HL-60 (cell line): Measurements from ENCODE around the gene TAP2.
"Not testable (repeated sequence)": the region's sequence is repeated elsewhere in the genome, so short reads cannot be mapped to it uniquely, and the experiment has no call there.

Experiments
- DNase-seq, 2 experiments: peaks; one replicate each; pipeline ENCODE4 v3.0.0-alpha.2; 2010 to 2020; ENCODE audit warnings: low read depth in 1 of 2, low spot score in 1 of 2
- H3K27ac ChIP-seq: fragments of 250-450 bp; sonication (Bioruptor Pico); replicated peaks from 2 replicates; pipeline ENCODE4 v1.5.1; 2020; ENCODE audit warnings: mild to moderate bottlenecking, moderate library complexity
- H3K27me3 ChIP-seq: fragments of 250-450 bp; sonication (Bioruptor Pico); 2 replicates; pipeline ENCODE4 v1.5.1; 2021; ENCODE audit warnings: mild to moderate bottlenecking, moderate library complexity; ENCODE audit not compliant: insufficient read depth, poor library complexity, severe bottlenecking
- H3K4me3 ChIP-seq: replicated peaks from 2 replicates; pipeline ENCODE4 v1.5.1; 2011; ENCODE audit warnings: mild to moderate bottlenecking, control low read depth, low read length; ENCODE audit not compliant: insufficient read depth
- GABPA ChIP-seq: IDR thresholded peaks from 2 replicates; pipeline ENCODE4 v1.6.1; 2012; ENCODE audit warnings: low read depth
- POLR2AphosphoS5 ChIP-seq: IDR thresholded peaks from 2 replicates; pipeline ENCODE4 v1.6.1; 2012; ENCODE audit warnings: low read depth
- SPI1 ChIP-seq: IDR thresholded peaks from 2 replicates; pipeline ENCODE4 v1.6.1; 2012; ENCODE audit warnings: low read depth, mild to moderate bottlenecking, borderline replicate concordance
- TF ChIP-seq, protein P1 (sequence below): IDR thresholded peaks from one replicate; pipeline ENCODE4 v1.5.1; 2011; ENCODE audit warnings: low read length, control low read depth, inconsistent platforms; ENCODE audit not compliant: insufficient read depth
- TF ChIP-seq, protein P2 (sequence below): IDR thresholded peaks from 2 replicates; pipeline ENCODE4 v1.6.1; 2012; ENCODE audit warnings: low read depth; ENCODE audit not compliant: insufficient replicate concordance

Gene TAP2

DNA sequence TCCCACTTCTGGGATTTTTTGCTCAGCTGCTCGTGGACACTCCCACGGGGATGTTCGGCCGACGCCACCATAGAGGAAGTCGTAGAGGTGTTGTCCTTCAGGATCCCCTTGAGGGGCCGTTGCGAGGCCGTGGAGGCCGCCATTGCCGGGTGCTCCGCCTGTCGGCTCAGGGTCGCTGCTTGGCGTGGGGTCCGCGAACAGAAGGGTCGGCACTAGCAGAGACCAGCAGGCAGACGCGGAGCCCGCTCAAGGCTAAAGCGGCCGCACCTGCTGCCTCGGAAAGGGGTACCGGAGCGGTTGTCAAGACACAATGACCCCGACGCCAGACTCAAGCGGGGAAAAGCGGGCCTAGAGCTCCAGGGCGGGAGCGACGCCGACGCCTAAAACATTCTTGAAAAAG, 41.2 kb upstream of the TAP2 start:
- TF ChIP-seq SPI1 (no peak), GABPA (no peak)
- TF ChIP-seq, protein P1, sequence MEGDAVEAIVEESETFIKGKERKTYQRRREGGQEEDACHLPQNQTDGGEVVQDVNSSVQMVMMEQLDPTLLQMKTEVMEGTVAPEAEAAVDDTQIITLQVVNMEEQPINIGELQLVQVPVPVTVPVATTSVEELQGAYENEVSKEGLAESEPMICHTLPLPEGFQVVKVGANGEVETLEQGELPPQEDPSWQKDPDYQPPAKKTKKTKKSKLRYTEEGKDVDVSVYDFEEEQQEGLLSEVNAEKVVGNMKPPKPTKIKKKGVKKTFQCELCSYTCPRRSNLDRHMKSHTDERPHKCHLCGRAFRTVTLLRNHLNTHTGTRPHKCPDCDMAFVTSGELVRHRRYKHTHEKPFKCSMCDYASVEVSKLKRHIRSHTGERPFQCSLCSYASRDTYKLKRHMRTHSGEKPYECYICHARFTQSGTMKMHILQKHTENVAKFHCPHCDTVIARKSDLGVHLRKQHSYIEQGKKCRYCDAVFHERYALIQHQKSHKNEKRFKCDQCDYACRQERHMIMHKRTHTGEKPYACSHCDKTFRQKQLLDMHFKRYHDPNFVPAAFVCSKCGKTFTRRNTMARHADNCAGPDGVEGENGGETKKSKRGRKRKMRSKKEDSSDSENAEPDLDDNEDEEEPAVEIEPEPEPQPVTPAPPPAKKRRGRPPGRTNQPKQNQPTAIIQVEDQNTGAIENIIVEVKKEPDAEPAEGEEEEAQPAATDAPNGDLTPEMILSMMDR: no peak
- no peak for DNase-seq
- H3K27ac ChIP-seq: no peak overlapping the region
- H3K27me3 ChIP-seq: peaks cover 2% of the 10 kb centered on the region
- H3K4me3 ChIP-seq: no peak overlapping the region

DNA sequence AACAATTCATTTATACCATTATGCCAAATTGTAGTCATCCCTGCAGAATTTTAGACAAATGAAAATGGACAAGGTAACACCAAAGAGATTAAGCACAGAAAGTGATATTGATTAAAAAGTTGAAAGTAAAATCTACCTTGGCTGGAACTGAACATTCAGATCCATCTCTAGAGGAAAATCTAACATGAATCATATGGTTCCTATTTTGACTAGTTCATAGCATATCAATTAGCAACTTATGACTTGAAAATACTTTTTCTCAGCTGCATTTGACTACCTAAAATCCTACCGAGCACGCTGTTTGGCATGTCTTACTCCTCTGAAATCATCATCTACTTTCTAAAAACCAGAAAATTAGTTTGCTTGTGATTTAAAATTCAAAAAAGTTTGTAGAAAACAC, 38.1 kb upstream of the TAP2 start:
- no peak for DNase-seq
- no peak for TF ChIP-seq SPI1
- TF ChIP-seq, protein P2, sequence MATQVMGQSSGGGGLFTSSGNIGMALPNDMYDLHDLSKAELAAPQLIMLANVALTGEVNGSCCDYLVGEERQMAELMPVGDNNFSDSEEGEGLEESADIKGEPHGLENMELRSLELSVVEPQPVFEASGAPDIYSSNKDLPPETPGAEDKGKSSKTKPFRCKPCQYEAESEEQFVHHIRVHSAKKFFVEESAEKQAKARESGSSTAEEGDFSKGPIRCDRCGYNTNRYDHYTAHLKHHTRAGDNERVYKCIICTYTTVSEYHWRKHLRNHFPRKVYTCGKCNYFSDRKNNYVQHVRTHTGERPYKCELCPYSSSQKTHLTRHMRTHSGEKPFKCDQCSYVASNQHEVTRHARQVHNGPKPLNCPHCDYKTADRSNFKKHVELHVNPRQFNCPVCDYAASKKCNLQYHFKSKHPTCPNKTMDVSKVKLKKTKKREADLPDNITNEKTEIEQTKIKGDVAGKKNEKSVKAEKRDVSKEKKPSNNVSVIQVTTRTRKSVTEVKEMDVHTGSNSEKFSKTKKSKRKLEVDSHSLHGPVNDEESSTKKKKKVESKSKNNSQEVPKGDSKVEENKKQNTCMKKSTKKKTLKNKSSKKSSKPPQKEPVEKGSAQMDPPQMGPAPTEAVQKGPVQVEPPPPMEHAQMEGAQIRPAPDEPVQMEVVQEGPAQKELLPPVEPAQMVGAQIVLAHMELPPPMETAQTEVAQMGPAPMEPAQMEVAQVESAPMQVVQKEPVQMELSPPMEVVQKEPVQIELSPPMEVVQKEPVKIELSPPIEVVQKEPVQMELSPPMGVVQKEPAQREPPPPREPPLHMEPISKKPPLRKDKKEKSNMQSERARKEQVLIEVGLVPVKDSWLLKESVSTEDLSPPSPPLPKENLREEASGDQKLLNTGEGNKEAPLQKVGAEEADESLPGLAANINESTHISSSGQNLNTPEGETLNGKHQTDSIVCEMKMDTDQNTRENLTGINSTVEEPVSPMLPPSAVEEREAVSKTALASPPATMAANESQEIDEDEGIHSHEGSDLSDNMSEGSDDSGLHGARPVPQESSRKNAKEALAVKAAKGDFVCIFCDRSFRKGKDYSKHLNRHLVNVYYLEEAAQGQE: no peak
- TF ChIP-seq POLR2AphosphoS5: no peak
- TF ChIP-seq GABPA: no peak
- TF ChIP-seq, protein P1: no peak
- H3K27ac ChIP-seq: no peak overlapping the region
- H3K4me3 ChIP-seq: no peak overlapping the region
- H3K27me3 ChIP-seq: peaks cover 2% of the 10 kb centered on the region

DNA sequence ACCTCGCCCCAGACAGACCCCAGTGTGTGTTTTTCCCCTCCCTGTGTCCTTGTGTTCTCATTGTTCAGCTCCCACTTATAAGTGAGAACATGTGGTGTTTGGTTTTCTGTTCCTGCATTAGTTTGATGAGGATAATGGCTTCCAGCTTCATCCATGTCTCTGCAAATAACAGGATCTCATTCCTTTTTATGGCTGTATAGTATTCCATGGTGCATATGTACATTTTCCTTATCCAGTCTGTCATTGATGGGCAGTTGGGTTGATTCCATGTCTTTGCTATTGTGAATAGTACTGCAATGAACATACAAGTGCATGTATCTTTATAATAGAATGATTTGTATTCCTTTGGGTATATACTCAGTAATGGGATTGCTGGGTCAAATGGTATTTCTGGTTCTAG, 35.4 kb upstream of the TAP2 start:
- H3K4me3 ChIP-seq, DNase-seq, H3K27ac ChIP-seq, H3K27me3 ChIP-seq: not testable (repeated sequence)

DNA sequence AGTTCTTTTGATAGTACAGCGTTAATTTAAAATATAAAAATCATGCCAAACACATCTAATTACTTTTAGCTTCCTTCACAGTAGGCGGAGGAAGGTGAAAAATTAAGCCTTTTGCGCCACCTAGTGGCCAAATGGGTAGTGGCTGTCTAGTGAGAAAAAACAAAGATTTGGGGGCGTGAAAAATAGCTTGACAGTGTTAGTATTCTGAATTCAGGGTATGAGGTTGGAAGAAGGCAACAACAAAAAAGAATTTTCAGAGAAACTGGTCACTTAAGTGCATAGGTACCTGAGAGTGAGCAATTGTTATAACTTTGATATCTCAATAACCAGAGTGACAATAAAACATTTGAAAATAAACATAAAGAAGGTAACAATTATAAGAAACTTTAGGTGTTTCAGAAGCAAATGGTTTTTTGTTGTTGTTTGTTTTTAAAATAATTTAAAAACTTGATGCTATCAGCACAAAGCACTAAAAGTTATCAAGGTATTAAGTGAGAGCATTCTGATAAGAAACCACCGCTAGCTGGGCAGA, 29.8 kb upstream of the TAP2 start:
- TF ChIP-seq, protein P1: peak; percentile 74
- TF ChIP-seq, protein P2: no peak
- peak in 1 of 2 experiments; percentile 72 for DNase-seq
- no peak overlapping the region for H3K27ac ChIP-seq
- no peak overlapping the region for H3K4me3 ChIP-seq
- no peaks in the 10 kb centered on the region for H3K27me3 ChIP-seq
